GM21390 (cell line): ENCODE data around the gene DCAF11.

ENCODE experiments used
- ATAC-seq: cut with Tn5 transposase; IDR thresholded peaks from one replicate; pipeline ENCODE4 v1.9.1; 2021; ENCODE audit not compliant: unreplicated experiment

Gene DCAF11

DNA sequence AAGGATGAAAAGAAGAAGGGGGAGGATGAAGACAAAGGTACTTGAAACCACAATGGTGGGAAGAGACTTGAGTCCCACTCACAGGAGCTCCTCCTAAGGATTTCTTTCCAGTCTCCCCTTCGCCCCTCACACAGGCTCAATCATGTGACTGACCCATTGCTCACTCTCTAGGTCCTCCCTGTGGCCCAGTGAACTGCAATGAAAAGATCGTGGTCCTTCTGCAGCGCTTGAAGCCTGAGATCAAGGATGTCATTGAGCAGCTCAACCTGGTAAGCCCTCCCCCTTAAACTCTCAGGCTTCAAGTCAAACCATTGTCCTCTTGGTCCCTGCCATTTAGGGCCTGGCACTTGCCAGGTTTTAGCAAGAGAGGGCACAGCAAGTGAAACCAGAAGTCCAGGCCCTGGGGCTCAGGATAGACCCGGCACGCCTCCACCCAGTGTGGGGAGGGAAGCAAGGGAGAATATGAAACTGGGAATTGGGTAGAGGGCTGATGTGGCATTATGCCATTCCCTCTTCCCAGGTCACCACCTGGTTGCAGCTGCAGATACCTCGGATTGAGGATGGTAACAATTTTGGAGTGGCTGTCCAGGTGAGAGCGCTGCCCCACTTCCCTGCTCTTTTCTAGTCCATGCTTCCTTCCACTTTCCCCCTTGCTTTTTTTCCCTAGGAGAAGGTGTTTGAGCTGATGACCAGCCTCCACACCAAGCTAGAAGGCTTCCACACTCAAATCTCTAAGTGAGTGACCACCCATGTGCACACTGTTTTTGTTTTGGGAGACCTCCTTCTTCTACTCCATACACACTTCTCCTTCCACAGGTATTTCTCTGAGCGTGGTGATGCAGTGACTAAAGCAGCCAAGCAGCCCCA lies 23.2 kb downstream of the DCAF11 start:
- ATAC-seq: no peak

DNA sequence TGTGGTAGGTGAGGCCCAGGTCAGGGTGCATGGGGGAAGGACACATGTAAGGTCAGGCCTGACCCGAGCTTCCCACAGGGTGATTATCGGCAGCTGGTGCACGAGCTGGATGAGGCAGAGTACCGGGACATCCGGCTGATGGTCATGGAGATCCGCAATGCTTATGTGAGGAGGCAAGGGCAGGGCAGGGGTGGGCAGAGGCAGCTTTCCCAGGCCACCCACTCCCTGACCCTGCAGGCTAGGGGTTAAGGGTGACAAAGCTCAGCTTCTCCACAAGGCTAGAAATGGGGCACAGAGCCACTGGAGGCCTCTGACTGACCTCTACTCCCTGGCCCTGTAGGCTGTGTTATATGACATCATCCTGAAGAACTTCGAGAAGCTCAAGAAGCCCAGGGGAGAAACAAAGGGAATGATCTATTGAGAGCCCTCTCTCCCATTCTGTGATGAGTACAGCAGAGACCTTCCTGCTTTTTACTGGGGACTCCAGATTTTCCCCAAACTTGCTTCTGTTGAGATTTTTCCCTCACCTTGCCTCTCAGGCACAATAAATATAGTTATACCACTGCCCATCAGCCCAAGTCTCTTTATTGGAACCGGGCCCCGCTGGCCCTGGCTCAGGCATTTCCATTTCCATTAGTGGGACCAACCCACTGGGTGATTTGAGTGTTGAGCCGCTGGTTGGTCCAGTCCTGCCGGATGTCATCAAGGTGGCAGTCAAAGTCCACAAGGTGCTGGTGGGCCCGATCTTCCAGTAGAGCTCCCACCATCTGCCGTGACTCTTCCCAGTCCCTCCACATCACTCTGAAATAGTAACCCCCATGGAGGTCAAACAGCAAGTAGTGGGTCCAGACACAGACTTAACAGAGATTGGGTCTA lies 24.1 kb downstream of the DCAF11 start:
- no peak for ATAC-seq

GRCh38 chr14:24139272-24139934 lies 24.8 kb downstream of the DCAF11 start:
- ATAC-seq: no peak

- ATAC-seq: peak; percentile 84
Observed at GRCh38 chr14:24141097-24141880, 26.7 kb downstream of the DCAF11 start, which contains the start of gene EMC9. TSS of gene EMC9 (minus strand) at chr14:24141591. CDS start at chr14:24141304, 287 bp downstream.

GRCh38 chr14:24143511-24143910 lies 28.9 kb downstream of the DCAF11 start:
- ATAC-seq: no peak

GRCh38 chr14:24144451-24144850 lies 29.9 kb downstream of the DCAF11 start:
- no peak for ATAC-seq

GRCh38 chr14:24145219-24145618 lies 30.6 kb downstream of the DCAF11 start:
- ATAC-seq: no peak

DNA sequence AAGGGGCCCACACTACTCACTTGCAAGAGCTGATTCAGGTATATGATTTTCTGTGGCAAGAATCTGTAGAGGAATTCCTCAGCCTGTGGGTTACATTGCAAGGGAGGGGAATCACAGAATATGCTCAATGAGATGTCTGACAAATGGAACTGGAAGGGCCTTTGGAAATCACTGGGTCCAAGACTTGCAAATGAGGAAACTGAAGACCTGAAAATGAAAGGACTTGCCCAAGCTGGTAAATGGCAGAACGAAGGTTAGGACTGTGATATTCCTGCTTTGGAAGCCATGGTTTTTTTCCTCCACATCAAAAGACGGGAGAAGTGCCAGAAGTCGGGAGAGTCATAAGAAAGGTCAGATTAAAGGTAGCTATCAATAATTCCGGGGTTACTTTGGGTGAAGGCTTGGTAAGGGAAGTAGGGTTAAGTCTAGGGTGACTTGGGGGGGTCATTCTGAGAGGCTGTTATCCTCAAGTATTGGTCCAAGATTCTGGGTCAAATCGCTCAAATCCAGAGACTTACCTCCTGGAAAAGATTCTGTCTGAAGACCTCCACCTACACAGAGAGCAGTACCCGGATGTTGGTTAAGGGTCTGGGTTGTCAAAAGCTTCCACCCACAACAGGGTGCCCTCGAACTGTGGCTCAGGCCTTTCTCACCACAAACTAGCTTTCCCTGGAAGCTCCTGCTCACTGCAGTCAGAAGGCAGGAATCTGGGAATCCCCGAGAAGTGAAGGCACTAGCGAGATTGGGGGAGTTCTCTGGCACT lies 31.3 kb downstream of the DCAF11 start:
- ATAC-seq: no peak

DNA sequence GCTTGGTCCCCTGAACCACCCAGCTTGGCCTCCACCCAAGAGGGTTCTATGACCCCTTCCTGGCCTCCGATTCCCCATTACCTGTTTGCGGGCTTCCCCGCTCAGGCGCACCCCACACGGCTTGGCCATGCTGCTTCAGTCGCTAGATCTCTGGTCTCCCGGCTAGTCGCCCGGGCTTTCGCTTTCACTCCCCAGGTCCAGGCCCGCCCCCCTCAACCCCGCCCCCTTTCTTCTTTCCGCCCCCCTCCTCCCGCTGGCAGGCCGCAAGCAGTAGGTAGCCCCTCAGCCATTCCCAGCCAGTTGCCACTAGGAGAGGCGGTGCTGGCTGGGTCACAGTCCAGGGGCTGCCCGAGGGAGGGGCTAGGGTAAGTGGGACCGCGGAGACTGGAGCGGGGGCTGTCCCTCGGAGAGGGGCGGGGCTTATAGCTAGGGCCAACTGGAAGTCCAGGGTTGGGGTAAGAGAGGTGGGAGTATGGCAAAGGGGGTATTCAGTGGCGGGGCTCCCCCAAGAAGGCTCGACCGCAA lies 31.9 kb downstream of the DCAF11 start, which contains the start of gene PSME2:
PSME2 (minus strand) TSS at position 158 of the 525 bp plus-strand sequence; CDS start at position 129, 29 bp downstream.
- ATAC-seq: peak; percentile 56

- ATAC-seq: peak; percentile 82
Observed at GRCh38 chr14:24146978-24147760, 32.6 kb downstream of the DCAF11 start, which contains the start of gene RNF31. TSS of gene RNF31 (plus strand) at chr14:24147498. CDS start at chr14:24147699, 201 bp downstream.

- ATAC-seq: no peak
Observed at GRCh38 chr14:24147761-24148428, 33.3 kb downstream of the DCAF11 start.

- ATAC-seq: no peak
Observed at GRCh38 chr14:24149302-24149969, 34.9 kb downstream of the DCAF11 start.

GRCh38 chr14:24150061-24150460 lies 35.5 kb downstream of the DCAF11 start:
- no peak for ATAC-seq

- no peak for ATAC-seq
Observed at GRCh38 chr14:24150567-24150966, 36.0 kb downstream of the DCAF11 start.

DNA sequence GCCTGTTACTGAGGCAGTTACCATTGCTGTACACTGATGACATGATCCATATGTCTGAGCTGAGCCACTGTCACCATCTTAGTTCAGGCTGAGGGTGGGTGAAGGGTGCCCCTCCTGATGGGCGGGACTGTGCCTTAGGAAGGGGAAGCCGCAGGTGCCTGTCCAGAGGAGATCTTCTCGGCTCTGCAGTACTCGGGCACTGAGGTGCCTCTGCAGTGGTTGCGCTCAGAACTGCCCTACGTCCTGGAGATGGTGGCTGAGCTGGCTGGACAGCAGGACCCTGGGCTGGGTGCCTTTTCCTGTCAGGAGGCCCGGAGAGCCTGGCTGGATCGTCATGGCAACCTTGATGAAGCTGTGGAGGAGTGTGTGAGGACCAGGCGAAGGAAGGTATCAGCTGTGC lies 36.4 kb downstream of the DCAF11 start:
- no peak for ATAC-seq

DNA sequence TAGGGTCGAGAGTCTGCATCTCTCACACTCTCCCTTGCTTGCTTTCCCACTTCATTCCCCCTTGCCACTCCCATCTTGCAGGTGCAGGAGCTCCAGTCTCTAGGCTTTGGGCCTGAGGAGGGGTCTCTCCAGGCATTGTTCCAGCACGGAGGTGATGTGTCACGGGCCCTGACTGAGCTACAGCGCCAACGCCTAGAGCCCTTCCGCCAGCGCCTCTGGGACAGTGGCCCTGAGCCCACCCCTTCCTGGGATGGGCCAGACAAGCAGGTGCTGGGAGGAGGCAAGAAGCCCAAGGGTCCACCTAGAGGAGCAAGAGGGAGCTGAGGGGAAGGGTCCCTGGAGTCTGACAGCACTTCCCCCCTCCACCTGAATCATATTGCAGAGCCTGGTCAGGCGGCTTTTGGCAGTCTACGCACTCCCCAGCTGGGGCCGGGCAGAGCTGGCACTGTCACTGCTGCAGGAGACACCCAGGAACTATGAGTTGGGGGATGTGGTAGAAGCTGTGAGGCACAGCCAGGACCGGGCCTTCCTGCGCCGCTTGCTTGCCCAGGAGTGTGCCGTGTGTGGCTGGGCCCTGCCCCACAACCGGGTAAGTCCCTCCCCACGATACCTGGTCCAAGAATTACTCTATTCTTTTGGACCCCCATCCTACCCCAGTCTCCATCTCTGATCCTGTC lies 37.0 kb downstream of the DCAF11 start:
- no peak for ATAC-seq

DNA sequence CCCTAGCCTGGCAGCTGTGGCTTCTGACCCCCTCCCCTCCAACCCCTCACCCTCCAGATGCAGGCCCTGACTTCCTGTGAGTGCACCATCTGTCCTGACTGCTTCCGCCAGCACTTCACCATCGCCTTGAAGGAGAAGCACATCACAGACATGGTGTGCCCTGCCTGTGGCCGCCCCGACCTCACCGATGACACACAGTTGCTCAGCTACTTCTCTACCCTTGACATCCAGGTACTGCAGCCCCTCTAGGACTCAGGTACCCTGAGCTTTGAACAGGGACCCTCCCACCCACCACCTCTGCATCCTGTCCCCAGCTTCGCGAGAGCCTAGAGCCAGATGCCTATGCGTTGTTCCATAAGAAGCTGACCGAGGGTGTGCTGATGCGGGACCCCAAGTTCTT lies 40.5 kb downstream of the DCAF11 start:
- ATAC-seq: no peak
